Activated naive CD8-positive, alpha-beta T cell treated with anti-CD3 and anti-CD28 coated beads, Interleukin-2, amount 50 U/mL, for 16 hours (primary cell): ENCODE measurements around the gene VSIG8.

Source experiments
- DNase-seq: peaks from one replicate; pipeline ENCODE4 v3.0.0-alpha.2; 2020; ENCODE audit warnings: low read depth, low spot score

The VSIG8 gene

DNA sequence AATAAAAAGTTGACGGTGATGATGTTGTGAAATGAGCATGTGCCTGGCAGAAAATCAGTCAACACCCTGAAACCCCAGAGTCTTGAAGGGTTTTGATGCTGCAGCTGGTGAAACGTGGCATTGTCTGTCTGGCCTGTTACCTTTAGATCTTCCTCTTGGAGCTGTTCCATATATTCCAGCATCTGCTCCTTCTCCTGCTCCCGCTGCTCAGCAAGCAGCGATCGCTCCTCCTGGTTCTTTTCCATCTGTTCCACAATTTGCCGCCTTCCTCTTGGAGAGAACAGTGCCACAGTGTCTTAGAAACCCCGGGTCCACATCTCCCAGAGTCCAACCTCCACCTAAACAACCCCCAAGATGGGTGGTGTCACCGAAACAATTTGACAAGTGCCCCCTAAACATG lies 21.8 kb upstream of the VSIG8 start:
- no peak for DNase-seq

DNA sequence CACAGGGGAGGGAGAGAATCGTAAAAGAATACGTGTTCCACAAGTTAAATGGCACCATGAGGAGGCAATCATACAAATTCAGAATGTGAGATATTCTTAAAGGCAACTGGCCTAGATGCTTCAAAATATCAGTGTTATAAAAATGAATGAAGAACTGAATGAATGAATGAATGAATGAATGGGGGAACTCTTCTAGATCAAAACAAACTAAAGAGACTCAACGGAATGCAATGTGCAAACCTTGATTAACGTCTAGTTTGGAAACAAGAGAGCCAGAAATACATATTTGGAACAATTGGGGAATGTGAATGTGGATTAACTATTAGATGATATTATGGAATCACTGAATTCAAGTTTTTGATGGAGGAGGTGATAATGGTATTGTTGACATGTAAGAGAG lies 20.7 kb upstream of the VSIG8 start:
- no peak for DNase-seq

DNA sequence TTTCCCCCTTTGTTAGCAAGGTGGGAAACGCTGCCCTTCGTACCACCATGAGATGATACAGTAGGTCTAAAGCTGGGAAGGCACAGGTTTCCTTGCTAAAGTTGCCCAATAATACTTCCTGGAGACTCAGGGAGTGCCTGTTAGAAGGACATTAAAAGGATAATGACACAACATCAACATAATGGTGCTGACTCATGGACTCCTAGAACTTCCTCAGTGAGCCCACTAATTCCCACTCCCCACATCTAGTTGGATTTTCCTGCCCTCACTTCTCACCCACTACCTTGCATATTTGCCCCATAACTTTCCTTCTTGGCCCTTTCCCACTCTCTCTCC lies 20.0 kb upstream of the VSIG8 start:
- no peak for DNase-seq

DNA sequence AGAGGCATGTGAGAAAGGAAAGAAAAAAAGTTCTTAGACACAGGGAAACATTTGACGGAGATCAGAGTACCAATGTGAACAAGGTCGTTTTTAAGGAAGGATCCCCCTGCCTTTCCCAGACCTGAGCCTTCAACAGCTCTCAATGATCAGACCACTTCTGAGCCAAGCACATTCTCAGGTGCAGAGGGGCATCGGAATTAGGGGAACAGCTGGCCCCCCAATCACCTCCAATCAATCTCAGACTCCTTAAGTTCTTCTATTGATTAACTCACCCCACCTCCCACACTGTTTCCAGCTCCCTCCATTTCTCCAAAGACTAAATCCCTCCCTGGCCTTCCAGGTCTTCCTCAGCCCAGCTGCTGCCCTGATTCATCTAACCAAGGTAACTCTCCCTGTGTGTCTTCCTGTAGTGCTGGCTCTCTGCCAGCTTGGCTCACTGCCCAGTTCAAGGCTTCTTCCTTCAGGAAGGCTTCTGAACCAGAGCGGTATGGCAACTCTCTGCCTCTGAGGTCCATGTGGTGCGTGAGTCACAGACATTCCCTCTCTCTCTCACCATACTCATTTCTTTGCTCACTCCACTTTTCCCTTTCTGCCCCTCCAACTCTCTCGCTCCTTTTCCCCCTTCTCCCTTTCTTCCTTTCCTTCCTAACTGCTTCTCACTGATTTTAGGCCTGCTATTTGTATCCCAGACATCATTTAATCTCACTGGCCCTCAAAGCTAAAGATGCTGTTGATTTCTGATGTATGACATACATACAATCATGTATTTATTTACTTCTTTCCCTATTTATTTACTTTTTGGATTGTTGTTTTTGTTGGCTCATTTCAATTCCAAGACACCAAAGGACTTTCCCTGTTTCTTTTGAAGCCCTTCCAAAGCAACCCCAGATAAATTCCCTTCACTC lies 19.4 kb upstream of the VSIG8 start:
- no peak for DNase-seq

DNA sequence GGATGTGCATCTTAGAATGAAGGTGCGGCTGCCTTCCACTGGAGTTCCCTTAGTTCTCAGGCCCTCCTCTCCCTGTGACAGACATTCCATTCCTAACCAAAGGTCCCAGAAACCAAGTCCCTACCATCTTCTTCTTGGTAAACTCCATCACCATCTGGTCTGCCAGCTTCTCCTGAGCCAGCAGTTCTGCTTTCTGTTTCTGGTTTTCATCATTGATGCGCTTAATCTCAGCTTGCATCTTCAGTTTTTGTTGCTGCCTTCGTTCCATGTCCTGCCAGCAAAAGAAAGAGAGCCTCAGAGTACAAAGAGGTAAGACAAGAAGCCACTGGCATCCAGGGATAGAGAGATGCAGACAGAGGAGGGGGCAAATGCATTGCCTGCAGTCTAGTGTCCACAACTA lies 18.0 kb upstream of the VSIG8 start:
- DNase-seq: no peak

DNA sequence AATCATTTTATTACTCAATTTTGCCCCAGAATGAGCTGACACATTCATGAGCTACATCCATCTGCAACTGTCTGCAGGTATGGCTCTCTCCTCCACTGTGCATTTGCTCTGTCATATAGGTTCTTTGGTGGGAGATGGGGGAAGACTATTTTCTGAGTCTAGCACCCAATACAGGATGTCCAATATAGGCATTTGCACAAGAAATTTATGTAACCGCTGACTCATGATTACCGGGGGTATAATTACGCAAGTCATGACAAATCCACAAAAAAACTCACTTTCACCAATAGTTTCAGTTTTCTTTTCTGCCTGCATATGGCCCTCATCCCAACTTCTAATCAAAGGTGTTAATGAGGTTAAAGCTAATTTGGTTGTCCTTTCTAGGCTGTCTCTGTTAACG lies 17.5 kb upstream of the VSIG8 start:
- DNase-seq: no peak

DNA sequence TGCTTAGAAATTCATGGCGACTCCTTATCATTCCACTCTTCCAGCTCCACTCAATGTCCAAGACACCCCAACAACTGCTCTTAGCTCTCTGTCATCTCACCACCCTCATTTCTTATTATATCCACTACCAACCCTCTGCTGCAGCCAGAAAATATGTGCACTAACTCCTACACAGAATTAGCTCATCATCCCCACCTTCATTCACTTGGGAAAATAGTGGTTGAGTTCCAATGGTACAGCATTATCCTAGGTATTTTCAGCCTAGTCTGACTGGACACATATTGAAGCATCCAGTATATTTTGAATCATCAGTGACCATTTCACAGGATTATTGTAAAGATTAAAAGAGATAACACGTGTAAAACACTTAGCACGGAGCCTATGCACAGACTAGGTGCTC lies 16.7 kb upstream of the VSIG8 start:
- no peak for DNase-seq

DNA sequence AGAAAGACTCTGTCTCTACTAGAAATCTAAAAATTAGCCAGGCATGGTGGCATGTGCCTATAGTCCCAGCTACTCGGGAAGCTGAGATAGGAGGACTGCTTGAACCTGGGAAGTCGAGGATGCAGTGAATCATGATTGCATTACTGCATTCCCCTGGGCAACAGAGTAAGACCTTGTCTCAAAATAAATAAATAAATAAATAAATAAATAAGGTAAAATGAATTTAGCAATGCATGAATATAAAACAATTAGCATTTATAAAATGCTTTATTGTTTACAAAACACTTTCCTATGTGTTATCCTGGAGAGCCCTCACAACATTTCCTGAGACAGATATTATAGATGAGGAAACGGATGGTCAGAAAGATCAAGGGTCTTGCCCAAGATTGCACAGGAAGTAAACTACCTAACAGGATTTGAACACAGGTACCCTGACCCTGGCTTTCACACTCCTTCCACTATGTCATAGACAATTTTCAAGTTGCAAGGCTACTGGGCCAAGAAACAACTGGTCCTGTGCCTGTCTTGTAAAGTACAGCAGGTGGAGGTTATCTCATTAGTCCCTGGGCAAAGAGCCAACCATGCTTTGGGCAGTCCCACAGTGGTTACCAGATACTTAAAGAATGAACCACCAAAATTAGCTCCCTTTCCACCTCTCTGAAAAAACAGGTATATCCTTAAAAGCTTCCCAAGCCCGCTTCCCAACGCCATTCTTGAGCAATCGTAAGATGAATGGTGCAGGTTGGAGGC lies 15.4 kb upstream of the VSIG8 start:
- DNase-seq: no peak

DNA sequence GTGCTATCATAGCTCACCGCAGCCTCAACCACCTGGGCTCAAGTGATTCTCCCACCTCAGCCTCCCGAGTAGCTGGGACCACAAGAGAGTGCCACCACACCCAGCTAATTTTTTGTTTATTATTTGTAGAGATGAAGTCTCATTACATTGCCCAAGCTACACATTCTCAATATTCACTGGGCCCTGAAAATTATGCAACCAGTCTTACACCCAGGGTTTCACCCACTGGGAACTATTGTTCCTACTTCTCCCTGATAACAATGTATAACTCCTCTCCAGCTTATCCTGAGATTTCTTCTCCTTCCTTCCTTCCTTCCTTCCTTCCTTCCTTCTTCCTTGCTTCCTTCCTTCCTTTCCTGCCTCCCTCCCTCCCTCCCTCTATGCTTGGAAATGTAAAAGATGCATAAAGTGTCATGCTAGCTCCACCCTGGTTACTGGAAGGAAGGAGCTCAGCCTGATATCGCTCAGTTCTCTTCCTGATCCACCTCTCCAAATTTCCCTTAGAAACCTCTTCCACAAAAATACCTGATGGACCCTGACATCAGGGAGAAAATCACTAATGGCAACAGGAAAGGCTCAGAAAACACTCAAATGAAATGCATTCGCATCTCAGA lies 11.2 kb upstream of the VSIG8 start:
- no peak for DNase-seq

DNA sequence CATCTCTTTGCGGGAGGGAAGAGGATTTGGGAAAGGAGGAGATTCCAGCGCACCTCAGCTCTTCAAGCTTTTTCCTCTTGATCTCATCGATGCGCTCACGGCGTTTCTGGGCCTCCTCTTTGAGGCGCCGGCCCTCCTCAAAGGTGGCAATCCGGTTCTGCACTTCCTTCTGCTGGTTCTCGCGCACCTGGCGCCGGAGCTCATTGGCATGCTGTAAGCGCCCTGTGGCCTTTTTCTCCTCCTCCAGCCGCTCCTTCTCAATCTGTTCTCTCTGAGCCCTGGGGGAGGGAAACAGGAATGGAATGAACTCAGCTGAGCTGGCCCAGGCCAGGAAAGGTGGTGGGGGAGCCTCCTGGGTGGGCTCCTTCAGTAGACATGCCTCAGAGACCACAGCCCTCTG lies 10.4 kb upstream of the VSIG8 start:
- DNase-seq: no peak

DNA sequence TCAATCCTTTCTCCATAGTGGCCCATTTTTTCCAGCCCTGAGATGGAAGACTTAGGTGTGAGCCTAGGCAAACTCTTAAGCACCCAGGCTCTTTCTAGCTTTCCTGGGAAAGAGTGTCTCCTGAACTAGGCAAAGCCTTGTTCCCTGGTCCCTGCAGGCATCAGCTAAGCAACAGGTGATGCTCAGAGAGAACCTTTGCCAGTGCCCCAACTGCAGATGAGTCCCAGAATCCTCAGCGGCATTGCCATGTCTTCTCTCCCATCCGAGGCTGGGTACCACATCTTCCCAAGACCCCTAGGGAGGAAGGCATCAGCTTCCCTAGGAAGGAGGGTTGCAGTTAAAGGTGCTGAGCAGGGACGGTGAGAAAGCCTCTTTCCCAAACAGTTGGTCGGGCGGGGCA lies 8.2 kb upstream of the VSIG8 start:
- DNase-seq: no peak

DNA sequence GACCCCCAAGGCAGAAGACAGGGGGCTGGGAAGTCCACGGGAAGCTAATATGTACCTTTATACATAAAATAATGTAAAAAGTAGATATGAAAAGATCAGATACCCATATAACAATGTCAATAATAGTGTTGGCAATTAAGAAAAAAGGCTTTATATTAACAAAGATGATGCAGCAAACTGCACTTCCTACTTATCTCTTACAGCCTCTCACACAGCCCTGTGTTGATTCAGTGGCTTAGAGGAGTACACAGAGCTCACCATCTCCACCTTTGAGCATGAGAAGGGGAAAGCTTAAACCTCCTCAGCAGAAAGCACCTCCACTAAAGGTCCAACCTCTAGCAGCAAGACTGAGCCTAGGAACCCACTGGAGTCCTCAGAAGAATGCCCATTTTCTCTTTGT lies 7.2 kb upstream of the VSIG8 start:
- no peak for DNase-seq

DNA sequence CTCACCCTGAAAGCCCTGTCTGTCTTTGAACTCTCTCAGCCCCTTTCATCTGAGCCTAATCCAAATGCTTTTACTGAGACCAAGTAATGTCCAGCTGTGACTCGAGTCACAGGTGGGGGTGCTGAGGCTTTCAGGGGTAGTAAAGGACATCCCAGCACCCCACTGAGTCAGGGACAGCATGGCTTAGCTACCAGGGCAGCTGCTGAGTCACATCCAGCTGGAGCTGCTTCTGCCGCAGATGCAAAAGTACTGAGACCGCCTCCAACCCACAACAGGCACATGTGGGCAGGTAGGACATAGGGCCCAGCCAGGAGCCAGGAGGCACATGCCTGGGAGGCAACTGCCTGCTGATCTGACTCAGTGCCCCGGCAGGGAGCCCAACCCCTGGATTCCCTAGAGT lies 6.7 kb upstream of the VSIG8 start:
- DNase-seq: no peak

DNA sequence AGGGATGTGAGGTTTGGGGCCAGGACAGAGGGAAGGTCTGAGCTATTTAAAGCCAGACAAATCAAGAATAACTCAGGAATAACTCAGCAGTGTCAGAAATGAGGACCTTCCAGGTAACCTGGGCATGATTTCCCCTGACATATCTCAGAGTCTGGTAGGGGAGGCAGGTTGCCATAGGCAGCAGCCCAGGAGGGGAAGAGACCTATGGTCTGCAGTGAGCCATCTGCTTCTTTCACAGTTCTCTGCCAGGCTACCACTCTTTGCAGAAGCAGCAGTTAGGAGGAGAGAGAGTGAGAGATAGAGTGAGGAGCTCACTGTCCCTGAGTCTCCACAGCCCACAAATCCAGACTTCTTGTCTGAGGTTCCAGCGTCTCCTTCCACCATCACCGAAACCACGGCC lies 6.3 kb upstream of the VSIG8 start:
- no peak for DNase-seq

DNA sequence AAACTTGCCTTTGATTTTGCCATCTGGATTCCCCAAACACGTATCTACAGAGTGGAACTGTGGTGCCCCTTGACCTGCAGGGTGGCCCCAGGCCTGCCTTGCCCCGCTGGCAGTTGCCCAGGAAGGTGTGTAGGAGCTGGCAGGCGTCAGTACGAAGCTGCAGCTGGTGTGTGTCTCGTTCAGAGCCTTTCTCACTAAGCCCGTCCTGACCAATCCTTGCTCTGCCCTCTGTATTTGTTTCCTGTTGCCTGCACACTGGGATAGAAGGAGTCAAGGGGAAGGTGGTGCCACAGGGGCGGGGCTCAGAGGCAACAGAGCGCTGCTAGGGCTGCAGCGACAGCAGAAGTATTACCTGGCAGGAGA lies 5.2 kb upstream of the VSIG8 start:
- DNase-seq: no peak

DNA sequence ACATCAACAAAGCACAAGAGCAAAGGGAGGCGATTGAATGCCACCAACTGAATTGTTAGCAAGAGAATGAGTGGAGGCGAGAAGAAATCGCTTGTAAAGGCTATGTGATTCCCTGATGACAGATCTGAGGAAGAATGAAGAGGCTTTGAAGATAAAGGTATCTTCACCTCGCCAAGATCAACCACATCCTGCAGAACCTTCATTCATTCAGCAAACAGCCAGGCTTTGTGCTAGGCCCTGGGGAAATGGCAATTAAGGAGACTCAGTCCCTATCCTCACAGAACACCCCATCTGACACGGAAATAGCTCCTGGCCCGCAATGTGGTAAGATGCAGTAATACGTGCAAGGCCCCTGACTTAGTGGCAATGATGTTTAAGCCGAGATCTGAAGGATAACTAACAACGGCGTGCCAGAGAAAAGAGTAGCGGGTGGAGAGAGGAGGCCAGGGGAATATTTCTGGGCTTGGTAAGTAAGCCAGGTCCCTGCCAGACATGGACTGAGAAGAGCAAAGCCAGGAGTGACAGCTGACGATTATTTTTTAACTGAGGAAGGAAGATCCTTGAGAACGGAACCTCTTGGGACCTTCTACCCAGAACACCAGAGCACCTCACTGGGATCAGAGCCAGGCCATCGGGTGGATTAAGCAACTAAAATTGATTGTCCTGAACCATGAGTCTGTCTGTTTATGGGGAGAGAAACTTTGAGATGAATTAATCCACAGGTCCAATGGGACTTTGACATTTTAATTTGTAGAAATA lies 4.6 kb upstream of the VSIG8 start:
- no peak for DNase-seq

DNA sequence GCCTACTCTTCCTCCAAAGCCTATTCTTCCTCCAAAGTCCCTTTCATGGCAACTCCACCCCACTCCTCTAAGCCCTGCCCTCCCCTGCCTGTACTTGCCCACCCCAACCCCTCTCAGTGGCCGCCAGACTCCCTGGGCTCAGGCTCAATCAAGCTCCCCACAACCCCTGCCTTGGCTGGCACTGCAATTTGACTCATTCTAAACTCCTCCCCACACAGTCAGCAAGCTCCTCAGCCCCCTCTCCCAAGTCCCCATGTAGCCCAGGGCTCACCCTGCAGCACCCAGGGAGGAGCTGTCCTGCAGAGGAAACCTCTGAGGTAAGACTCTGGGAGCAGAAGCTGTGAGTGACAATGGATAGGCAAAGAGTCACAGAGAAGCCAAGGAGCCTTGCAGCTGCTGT lies 3.6 kb upstream of the VSIG8 start:
- DNase-seq: no peak

DNA sequence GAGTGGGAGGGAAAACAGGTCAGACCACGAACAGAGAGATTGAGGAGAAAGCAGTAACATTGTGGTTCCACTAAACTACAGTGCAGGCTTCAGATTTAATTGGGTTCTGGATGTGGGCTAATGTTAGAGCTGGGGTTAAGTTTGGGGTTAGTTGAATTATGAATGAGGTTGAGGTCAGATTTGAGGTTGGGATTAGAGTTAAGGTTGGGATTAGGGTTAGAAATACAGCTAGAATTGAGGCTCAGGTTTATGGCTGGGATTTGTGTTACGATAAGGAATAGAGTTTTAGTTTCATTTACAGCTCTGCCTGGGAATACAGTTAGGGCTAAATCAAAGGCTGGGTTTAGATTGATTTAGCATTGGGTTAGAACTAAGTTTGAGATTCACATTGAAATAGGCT lies 1.8 kb upstream of the VSIG8 start:
- no peak for DNase-seq

DNA sequence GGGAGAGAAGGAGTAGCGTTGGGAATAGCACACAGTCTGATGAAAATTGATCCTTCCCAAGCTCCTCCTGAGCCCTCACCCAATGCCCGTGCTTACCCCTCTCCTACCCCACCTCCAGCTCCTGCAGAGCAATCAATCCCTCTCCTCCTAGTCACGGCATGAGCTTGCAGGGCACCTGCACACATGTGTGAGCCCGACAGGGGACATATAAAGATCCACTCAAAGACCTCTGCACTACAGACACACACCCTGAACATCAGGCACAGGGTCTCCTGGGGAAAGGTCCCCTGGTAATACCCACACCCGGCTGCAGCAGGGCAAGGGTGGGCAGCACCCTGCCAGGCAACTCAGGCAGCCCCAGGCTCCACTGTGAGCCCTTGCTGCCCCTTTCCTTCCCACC lies 426 bp downstream of the VSIG8 start:
- no peak for DNase-seq

DNA sequence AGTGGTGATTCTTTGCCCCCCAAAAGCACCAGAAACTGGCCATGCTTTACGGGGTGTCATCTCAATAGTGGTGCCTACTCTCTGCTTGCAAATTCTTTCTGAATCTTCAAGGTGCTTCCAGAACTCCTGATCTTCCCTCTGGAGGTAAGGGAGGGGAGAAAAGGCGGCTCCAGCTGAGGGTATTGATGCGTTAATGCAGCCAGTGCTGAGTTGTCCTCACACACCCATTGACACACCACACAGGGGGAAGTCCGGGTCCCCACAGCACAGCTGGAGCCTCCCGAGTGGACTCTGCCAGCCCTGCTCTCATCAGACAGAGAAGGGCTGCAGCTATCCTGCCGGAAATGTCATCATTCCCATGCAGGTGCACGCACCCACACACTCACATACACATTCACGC lies 1.2 kb downstream of the VSIG8 start:
- DNase-seq: no peak

DNA sequence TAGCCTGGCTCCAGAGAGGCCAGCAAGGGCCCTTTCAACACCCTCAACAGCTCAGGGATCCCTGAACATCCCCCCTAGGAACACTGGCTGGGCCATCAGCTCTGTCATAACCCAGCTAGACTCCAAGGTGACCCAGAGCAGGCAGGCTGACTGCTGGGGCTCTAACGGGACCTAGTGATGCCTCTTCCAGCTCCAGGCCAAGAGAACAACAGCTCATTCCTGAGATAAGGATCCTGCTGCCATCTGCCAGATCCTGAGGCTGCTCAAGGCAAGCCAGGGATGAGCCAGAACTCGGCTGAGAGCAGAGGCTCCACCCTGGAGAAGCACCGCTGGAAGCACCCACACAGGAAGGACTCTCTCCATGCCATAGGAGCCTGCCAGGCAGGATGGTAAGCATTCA lies 2.0 kb downstream of the VSIG8 start:
- no peak for DNase-seq

DNA sequence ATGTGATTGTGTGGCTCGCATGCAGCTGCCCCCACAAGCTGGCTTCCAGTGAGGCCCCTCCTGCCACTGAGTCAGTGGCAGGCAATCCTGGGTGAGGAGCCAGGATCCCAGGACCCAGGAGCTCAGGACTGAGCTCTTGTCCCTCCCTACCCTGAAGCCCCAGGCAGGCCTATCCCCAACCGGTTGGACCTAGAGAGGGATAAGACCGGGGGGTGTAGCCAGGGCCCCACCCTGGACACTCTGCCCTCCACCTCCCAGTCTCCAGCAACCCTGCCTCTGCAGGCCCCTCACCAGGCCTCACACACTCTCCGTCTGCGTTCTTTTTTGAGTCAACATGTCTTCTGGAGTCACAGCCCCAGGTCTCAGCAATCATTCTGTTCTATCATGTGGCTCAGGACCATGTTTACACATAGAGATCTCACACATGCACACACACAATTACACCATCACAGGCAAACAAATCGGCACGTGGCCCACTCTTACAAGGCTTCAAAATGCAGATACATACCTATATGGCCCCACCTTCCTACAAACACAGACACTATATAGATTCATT lies 2.6 kb downstream of the VSIG8 start:
- DNase-seq: no peak
